NB4 (cell line): ENCODE results near the gene HSPA5.

Experiments used
- POLR2A ChIP-seq: IDR thresholded peaks from 2 replicates; pipeline ENCODE4 v1.6.1; 2011; ENCODE audit warnings: mild to moderate bottlenecking; ENCODE audit not compliant: insufficient read length; ENCODE audit errors: extremely low read depth
- TF ChIP-seq, protein P1 (sequence below): IDR thresholded peaks from one replicate; pipeline ENCODE4 v1.5.1; 2012; ENCODE audit warnings: low read depth, low read length
- TF ChIP-seq, protein P2 (sequence below): IDR thresholded peaks from 2 replicates; pipeline ENCODE4 v1.6.1; 2011; ENCODE audit warnings: low read depth, low read length

DNA sequence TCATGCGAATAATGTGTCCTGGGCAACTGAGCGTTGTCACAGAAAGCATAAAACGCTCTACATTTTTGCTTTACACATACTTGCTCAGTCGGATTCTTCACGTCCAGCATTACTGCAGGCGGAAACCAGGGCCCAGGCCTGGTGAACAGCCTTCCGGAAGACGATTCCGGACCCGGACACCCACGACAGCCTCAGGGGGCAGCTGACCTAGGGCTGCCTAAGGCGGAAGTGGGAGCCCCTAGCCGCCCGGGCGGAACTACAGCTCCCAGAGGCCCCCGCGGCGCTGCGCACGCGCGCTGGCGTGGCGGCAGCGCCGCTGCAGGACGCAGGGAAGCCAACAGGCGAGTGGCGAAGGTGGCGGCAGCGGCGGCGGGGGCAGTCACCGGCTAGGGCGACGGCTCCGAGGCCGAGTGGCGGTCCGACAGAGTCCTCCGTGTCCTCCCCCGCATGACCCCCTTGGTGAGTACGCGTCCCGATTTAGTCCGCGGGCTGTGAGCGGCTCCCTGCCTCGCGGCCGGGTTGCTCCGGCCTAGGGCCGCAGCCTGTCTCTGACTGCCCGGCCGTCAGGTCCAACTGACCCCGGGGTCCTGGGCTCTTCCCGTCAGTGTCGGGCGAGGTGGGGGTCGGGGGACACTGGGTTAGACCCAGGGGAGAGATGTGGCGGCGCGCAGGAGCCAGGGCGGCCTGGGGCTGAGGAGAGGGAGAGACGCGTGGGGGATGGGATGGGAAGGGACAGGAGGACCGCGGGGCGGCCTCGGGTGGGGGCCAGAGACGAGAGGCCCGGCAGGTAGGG is 20.6 kb upstream of the HSPA5 start, which contains the start of gene GAPVD1:
- TF ChIP-seq, protein P1, sequence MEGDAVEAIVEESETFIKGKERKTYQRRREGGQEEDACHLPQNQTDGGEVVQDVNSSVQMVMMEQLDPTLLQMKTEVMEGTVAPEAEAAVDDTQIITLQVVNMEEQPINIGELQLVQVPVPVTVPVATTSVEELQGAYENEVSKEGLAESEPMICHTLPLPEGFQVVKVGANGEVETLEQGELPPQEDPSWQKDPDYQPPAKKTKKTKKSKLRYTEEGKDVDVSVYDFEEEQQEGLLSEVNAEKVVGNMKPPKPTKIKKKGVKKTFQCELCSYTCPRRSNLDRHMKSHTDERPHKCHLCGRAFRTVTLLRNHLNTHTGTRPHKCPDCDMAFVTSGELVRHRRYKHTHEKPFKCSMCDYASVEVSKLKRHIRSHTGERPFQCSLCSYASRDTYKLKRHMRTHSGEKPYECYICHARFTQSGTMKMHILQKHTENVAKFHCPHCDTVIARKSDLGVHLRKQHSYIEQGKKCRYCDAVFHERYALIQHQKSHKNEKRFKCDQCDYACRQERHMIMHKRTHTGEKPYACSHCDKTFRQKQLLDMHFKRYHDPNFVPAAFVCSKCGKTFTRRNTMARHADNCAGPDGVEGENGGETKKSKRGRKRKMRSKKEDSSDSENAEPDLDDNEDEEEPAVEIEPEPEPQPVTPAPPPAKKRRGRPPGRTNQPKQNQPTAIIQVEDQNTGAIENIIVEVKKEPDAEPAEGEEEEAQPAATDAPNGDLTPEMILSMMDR: peak; percentile 26
- peak; percentile 51 for TF ChIP-seq POLR2A
- TF ChIP-seq, protein P2, sequence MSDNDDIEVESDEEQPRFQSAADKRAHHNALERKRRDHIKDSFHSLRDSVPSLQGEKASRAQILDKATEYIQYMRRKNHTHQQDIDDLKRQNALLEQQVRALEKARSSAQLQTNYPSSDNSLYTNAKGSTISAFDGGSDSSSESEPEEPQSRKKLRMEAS: peak; percentile 51; the same call in 1 of the 2 replicates
